Mucosa of descending colon (tissue), 3 donors: Measurements from ENCODE around the gene CRYBA2. TPM values are rescaled to one million over a fixed set of nuclear protein-coding genes. Genes with fewer than 3 reads are reported as not detected.
A peak's percentile ranks its signal among the peaks of the same experiment; 100 is the strongest.

Source experiments
- ATAC-seq: fragments of 200-7000 bp; cut with Tn5 transposase; one replicate; pipeline ENCODE4 v1.9.1; 2020; ENCODE audit warnings: mild to moderate bottlenecking, moderate library complexity
- DNase-seq, 3 donors: peaks; one replicate each; pipeline ENCODE4 v3.0.0-alpha.2; 2020
- H3K36me3 ChIP-seq: fragments of 200-600 bp; one replicate; pipeline ENCODE4 v1.8.0; 2021; ENCODE audit warnings: low read depth, mild to moderate bottlenecking
- H3K4me1 ChIP-seq: fragments of 200-600 bp; one replicate; pipeline ENCODE4 v1.8.0; 2021; ENCODE audit warnings: low read depth, mild to moderate bottlenecking
- H3K4me3 ChIP-seq: fragments of 200-600 bp; one replicate; pipeline ENCODE4 v1.8.0; 2021; ENCODE audit warnings: mild to moderate bottlenecking
- H3K9me3 ChIP-seq: fragments of 200-600 bp; one replicate; pipeline ENCODE4 v1.8.0; 2021; ENCODE audit warnings: mild to moderate bottlenecking
- intact Hi-C, 2 donors: fragments of 100-400 bp; cut with DNase I in 1 of 2; cut with micrococcal nuclease in 1 of 2; formaldehyde crosslinking; loops; one replicate each; pipeline versions ENCODE4 v1.11.0 to v1.11.1; 2022; cut with DNase I, micrococcal nuclease
- total RNA-seq, 3 donors: library from RNA; stranded (reverse); fragmentation: NEBNext Ultra II Directional in 2 of 3; extraction: Animal tissue kit (Norgen Biotek cat#: 25700) in 2 of 3; gene quantifications; one replicate each; pipeline versions ENCODE4 v1.2.1 to v1.2.4, GENCODE V29; 2021 to 2023
- TF ChIP-seq, protein P1 (sequence below): fragments of 200-600 bp; IDR thresholded peaks from one replicate; pipeline ENCODE4 v1.8.0; 2022; ENCODE audit warnings: antibody characterized with exemption, mild to moderate bottlenecking
- donor health status: DM: no; HTN: no; CAD: no; lungs with moderate emphysema.
- donor health status: DM: no; HTN: no; CAD: no.
- donor health status: DM: no; HTN: yes; CAD: no.

The CRYBA2 gene
- total RNA-seq, 3 donors from 2014 or later: 1.2 to 6.1 (median 5.0) TPM

DNA sequence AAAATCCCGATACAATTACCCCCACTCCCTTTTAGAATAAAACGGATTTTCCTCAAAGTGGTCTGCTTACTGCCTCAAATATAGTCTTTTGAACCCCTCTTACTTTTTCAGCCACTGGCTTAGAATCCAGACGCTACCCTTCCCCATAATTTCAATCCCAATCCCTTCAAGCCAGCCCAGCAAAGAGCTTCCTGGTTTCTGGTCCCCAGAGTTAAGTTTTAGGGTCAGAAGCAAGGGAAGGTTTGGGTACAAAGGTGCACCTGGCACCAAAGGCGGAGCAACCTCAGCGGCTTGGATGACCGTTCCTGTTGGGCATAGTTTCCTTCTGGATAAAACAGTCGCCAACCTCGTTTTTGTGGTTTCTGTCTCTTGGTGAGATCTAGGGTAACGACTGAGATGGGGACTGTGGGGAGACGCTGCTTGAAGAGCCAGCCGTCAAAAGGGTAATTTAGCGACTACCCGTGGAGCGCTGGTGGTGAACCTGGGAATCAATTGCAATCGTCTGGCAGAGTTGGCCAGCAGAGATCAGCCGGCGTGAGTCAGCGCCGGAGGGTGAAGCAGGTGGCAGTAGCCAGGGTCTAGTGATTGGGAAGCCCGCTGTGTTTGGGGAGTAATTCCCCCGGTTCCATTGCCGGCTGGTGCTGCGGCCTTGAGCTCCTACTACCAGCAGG is 9.8 kb downstream of the CRYBA2 start:
- ATAC-seq: no peak
- Histone ChIP-seq H3K4me1 (peaks cover 23% of the 10 kb centered on the region), H3K4me3 (no peak overlapping the region), H3K36me3 (no peaks in the 10 kb centered on the region), H3K9me3 (no peaks in the 10 kb centered on the region)
- intact Hi-C loops: no loop called here
- no peak for DNase-seq
- TF ChIP-seq, protein P1, sequence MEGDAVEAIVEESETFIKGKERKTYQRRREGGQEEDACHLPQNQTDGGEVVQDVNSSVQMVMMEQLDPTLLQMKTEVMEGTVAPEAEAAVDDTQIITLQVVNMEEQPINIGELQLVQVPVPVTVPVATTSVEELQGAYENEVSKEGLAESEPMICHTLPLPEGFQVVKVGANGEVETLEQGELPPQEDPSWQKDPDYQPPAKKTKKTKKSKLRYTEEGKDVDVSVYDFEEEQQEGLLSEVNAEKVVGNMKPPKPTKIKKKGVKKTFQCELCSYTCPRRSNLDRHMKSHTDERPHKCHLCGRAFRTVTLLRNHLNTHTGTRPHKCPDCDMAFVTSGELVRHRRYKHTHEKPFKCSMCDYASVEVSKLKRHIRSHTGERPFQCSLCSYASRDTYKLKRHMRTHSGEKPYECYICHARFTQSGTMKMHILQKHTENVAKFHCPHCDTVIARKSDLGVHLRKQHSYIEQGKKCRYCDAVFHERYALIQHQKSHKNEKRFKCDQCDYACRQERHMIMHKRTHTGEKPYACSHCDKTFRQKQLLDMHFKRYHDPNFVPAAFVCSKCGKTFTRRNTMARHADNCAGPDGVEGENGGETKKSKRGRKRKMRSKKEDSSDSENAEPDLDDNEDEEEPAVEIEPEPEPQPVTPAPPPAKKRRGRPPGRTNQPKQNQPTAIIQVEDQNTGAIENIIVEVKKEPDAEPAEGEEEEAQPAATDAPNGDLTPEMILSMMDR: no peak

DNA sequence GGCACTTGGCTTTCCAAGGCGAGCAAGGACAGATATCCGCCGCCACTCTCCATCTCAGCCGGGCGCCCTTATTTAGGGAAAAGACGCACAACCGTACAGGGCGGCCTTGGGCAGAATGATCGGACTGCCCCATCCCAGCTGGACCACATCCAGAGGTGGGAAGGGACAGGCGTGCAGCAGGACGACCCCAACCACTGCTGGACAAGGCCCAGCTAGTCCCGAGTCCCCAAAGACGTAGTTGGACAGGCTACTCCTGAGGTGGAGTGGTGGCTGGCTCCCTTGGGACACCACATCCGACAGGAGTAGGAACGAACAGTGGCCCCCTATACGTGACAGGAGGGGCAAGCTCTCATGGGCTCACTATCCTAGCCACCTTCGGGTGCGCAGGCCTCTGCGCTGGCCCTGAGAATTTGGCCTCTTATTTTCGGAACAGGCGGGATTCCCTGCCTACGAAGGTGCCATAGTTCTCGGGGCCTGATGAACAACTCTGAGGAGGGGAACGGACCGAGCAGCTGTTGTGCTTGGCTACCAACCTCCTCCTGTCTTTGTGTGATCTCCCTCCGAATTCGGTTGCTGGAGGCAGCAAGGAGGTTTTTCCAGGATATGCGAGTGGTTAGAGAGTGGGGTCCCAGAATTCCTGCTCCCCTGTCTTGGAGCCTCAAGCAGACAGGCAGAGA is 10.5 kb downstream of the CRYBA2 start:
- ATAC-seq (no peak), DNase-seq (no peak)
- Histone ChIP-seq H3K4me1 (peaks cover 23% of the 10 kb centered on the region), H3K4me3 (no peak overlapping the region), H3K9me3 (no peaks in the 10 kb centered on the region), H3K36me3 (no peaks in the 10 kb centered on the region)
- TF ChIP-seq, protein P1: no peak
- intact Hi-C loops: no loop called here

DNA sequence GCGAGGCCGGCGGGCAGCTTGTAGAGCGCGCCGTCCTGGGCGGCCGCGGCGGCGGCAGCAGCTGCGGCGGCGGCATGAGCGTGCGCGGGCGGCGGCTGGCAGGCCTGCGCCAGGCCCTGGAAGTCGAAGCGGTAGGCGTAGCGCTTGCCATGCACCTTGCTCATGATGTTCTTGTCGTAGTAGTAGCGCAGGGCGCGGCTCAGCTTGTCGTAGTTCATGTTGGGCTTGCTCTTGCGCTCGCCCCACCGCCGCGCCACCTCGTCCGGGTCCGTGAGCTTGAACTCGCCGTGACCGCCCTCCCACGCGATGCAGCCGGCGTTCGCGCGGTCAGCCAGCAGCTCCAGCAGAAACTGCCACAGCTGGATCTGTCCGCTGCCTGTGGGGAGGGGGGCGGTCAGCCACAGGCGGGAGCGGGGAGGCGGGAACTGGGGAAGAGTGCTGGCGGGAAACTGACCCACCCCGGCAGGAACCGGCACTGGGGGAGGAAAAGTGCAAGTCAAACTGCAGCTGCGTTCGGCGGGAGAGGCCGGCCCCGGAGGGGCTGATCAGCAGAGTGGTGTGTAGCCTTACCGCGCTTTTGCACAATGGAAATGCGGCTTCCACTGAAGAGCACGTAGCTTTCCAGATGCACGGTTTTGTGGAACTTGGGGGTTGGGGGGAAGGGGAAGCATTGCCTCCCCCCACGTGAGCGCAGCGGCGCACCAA is 11.2 kb downstream of the CRYBA2 start:
- Histone ChIP-seq H3K9me3 (no peaks in the 10 kb centered on the region), H3K36me3 (no peaks in the 10 kb centered on the region), H3K4me3 (no peak overlapping the region), H3K4me1 (peaks cover 23% of the 10 kb centered on the region)
- ATAC-seq (peak; percentile 62), DNase-seq (peak in 2 of 3 donors; percentile 49 to 53)
- intact Hi-C loops: no loop called here
- TF ChIP-seq, protein P1: no peak

DNA sequence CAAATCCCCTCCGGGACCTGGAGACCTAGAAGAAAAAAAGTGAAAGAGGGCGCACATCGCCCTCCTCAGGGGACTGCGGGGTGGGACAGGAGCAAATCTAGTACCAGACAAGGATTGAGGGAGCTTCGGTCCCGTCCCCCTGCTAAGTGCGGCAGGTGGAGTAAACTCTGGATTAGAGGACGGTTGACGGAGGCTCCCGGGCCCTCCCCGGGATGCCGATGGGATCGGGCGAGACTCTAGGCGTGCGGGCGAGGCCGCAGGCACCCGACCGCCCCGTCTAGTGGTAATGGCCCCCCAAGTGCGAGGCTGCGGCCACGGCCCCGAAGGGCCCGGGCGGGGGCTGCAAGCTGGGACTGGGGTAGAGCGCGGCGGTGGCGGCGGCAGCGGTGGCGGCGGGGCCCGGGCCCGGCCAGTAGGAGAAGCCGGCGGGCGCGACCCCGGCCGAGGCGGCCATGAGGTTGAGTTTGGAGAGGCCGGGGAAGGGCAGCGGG is 11.8 kb downstream of the CRYBA2 start:
- DNase-seq: no peak
- peaks cover 23% of the 10 kb centered on the region for H3K4me1 ChIP-seq

DNA sequence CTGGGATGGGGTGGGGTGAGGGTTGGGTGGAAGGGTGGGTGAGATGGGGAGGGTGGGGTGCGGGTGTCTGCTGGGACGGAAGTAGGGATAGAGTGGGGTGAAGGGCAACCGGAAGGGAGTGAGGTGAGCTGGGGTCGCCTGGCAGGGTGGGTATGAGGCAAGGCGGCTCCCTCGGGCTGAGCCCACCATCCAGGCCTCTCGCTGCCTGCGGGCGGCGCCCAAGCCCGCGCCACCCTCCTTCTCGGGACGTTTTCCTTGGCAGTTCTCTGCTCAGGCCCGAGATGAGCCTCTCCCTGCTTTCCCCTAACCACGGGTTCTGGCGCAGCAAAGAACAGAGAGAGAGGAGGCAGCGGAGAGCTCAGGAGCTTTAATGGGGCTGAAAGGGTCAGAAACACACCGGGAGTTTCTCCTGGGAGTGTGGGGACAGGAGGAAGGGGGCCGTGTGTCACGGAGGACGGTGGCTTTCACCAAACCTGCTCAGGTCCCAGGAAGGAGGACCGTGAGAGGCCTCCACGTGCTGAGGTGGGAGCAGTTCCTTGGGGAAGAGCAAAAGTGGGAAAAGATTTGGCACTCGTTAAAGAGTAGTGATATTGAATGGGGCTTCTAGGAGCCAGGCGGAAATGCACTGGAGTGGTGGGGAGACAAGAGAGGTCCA is 12.4 kb downstream of the CRYBA2 start:
- TF ChIP-seq, protein P1: no peak
- no peak for ATAC-seq
- H3K4me1 ChIP-seq: peaks cover 23% of the 10 kb centered on the region
- intact Hi-C loops: no loop called here
- DNase-seq: no peak
- H3K4me3 ChIP-seq: no peak overlapping the region
- H3K36me3 ChIP-seq: no peaks in the 10 kb centered on the region
- H3K9me3 ChIP-seq: no peaks in the 10 kb centered on the region

More for the DNA sequence above, 11.8 kb downstream of the CRYBA2 start:
- Histone ChIP-seq H3K9me3 (no peaks in the 10 kb centered on the region), H3K36me3 (no peaks in the 10 kb centered on the region), H3K4me3 (no peak overlapping the region)
- ATAC-seq: no peak
- TF ChIP-seq, protein P1: no peak
- intact Hi-C loops: no loop called here
